ENCODE results near the gene ACOT11.

Gene ACOT11

DNA sequence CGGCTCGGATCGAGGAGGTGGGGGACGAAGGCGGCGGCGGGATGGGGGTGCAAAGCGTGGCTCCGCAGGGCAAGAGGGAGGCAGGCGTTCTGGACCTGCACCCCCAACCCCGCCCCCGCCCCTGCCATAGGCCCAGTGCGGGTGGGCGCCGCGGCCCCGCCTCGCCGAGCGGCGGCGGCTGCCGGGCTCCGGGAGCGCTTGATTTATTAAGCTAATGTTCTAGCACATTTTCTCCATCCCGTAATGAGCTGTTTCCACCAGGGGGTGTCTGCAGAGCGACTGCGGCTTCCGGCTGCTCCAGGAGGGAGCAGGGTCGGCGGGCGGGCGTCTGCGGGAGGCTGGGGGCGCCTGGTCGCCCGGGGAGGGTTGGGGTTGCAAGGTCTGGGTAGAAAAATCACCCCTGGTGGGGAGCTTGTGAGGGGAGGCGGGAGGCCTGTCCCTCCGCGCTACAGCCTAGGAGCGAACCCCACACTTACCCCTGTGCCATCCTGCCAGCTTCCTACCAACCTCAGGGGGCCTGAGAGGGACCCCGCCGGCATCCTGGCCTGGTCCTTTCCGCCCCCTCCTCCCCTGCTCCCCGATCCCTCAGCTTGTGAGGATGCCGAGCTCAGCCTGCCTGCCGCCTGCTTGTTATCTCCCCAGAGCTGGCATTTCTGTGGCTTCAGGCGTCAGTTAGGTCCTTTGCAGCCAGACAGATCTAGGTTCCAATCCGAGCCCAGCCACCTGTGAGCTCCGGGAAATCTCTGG lies 48.5 kb upstream of the ACOT11 start (continued):
- TF ChIP-seq, protein P1, sequence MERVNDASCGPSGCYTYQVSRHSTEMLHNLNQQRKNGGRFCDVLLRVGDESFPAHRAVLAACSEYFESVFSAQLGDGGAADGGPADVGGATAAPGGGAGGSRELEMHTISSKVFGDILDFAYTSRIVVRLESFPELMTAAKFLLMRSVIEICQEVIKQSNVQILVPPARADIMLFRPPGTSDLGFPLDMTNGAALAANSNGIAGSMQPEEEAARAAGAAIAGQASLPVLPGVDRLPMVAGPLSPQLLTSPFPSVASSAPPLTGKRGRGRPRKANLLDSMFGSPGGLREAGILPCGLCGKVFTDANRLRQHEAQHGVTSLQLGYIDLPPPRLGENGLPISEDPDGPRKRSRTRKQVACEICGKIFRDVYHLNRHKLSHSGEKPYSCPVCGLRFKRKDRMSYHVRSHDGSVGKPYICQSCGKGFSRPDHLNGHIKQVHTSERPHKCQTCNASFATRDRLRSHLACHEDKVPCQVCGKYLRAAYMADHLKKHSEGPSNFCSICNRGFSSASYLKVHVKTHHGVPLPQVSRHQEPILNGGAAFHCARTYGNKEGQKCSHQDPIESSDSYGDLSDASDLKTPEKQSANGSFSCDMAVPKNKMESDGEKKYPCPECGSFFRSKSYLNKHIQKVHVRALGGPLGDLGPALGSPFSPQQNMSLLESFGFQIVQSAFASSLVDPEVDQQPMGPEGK (tag by site-specific recombination; IDR thresholded peaks at IDR 0.05): no peak; the same call in 1 of the 2 replicates
- TF ChIP-seq GLIS1 (tag by site-specific recombination; IDR thresholded peaks at IDR 0.05) (peak; percentile 83), ZNF580 (tag by site-specific recombination; IDR thresholded peaks at IDR 0.05) (no peak), OVOL3 (tag by site-specific recombination; IDR thresholded peaks at IDR 0.05) (no peak), ZNF658 (tag by site-specific recombination; IDR thresholded peaks at IDR 0.05) (no peak), ZNF292 (tag by site-specific recombination; IDR thresholded peaks at IDR 0.05; ENCODE audit: borderline replicate concordance, low read depth) (no peak), PBX3 (CRISPR knock-in tag; IDR thresholded peaks at IDR 0.05) (no peak), ZBTB20 (tag by site-specific recombination; IDR thresholded peaks at IDR 0.05) (peak; percentile 46; the same call in 1 of the 2 replicates), ZIC2 (tag by site-specific recombination; IDR thresholded peaks at IDR 0.05) (peak; percentile 81), IKZF3 (tag by site-specific recombination; IDR thresholded peaks at IDR 0.05) (no peak), ZSCAN30 (tag by site-specific recombination; IDR thresholded peaks at IDR 0.05) (no peak), SP7 (tag by site-specific recombination; IDR thresholded peaks at IDR 0.05) (no peak), ZBTB48 (tag by site-specific recombination; IDR thresholded peaks at IDR 0.05) (peak; percentile 61; the same call in 1 of the 2 replicates), YY2 (tag by site-specific recombination; IDR thresholded peaks at IDR 0.05) (no peak), ZBTB21 (tag by site-specific recombination; IDR thresholded peaks at IDR 0.05) (no peak), ZNF140 (tag by site-specific recombination; IDR thresholded peaks at IDR 0.05) (no peak), YY1 (tag by site-specific recombination; IDR thresholded peaks at IDR 0.05) (no peak), ZNF404 (tag by site-specific recombination; IDR thresholded peaks at IDR 0.05) (no peak), ZFHX2 (tag by site-specific recombination; conservative IDR thresholded peaks at IDR 0.05) (no peak), ZNF280D (tag by site-specific recombination; IDR thresholded peaks at IDR 0.05) (no peak), ZNF335 (tag by site-specific recombination; conservative IDR thresholded peaks at IDR 0.05) (peak; percentile 95), ZFP41 (tag by site-specific recombination; IDR thresholded peaks at IDR 0.05; ENCODE audit: borderline replicate concordance) (no peak), ZNF776 (tag by site-specific recombination; IDR thresholded peaks at IDR 0.05; ENCODE audit: borderline replicate concordance) (no peak), ZNF266 (tag by site-specific recombination; IDR thresholded peaks at IDR 0.05; ENCODE audit: low read depth) (no peak)
- TF ChIP-seq, protein P2, sequence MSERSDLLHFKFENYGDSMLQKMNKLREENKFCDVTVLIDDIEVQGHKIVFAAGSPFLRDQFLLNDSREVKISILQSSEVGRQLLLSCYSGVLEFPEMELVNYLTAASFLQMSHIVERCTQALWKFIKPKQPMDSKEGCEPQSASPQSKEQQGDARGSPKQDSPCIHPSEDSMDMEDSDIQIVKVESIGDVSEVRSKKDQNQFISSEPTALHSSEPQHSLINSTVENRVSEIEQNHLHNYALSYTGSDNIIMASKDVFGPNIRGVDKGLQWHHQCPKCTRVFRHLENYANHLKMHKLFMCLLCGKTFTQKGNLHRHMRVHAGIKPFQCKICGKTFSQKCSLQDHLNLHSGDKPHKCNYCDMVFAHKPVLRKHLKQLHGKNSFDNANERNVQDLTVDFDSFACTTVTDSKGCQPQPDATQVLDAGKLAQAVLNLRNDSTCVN (tag by site-specific recombination; optimal IDR thresholded peaks at IDR 0.05): peak; percentile 7
- TF ChIP-seq, protein P3, sequence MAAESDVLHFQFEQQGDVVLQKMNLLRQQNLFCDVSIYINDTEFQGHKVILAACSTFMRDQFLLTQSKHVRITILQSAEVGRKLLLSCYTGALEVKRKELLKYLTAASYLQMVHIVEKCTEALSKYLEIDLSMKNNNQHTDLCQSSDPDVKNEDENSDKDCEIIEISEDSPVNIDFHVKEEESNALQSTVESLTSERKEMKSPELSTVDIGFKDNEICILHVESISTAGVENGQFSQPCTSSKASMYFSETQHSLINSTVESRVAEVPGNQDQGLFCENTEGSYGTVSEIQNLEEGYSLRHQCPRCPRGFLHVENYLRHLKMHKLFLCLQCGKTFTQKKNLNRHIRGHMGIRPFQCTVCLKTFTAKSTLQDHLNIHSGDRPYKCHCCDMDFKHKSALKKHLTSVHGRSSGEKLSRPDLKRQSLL (tag by site-specific recombination; IDR thresholded peaks at IDR 0.05): no peak
- TF ChIP-seq, protein P4, sequence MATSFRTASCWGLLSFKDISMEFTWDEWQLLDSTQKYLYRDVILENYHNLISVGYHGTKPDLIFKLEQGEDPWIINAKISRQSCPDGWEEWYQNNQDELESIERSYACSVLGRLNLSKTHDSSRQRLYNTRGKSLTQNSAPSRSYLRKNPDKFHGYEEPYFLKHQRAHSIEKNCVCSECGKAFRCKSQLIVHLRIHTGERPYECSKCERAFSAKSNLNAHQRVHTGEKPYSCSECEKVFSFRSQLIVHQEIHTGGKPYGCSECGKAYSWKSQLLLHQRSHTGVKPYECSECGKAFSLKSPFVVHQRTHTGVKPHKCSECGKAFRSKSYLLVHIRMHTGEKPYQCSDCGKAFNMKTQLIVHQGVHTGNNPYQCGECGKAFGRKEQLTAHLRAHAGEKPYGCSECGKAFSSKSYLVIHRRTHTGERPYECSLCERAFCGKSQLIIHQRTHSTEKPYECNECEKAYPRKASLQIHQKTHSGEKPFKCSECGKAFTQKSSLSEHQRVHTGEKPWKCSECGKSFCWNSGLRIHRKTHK (tag by site-specific recombination; IDR thresholded peaks at IDR 0.05): no peak
